Sigmoid colon (tissue), 4 donors: ENCODE data around the gene RAI14.

Experiments
- CTCF ChIP-seq, 4 experiments: fragments of 450-650 bp in 3 of 4; fragments of 200-600 bp in 1 of 4; IDR thresholded peaks; one replicate each; pipeline ENCODE4 v1.5.1; 2016 to 2019; ENCODE audit warnings: antibody characterized with exemption in 4 of 4, mild to moderate bottlenecking in 3 of 4, moderate library complexity in 2 of 4
- EP300 ChIP-seq, 4 donors: sonication (generic); formaldehyde crosslinking; IDR thresholded peaks; one replicate each; pipeline ENCODE4 v1.6.1; 2017; ENCODE audit warnings: antibody characterized with exemption in 4 of 4
- POLR2A ChIP-seq, 2 donors: fragments of 450-650 bp; IDR thresholded peaks; one replicate each; pipeline ENCODE4 v1.6.1; 2016; ENCODE audit warnings: antibody characterized with exemption in 2 of 2, mild to moderate bottlenecking in 2 of 2, moderate library complexity in 2 of 2

GRCh38 chr5:34774139-34774538, 118.0 kb downstream of the RAI14 start:
- TF ChIP-seq CTCF (IDR thresholded peaks at IDR 0.05) (no peak), POLR2A (IDR thresholded peaks at IDR 0.05) (no peak), EP300 (IDR thresholded peaks at IDR 0.05) (no peak)
